HAP-1 (cell line): Measurements from ENCODE around the gene ITGA2B.
"Not testable (repeated sequence)": the region's sequence is repeated elsewhere in the genome, so short reads cannot be mapped to it uniquely, and the experiment has no call there.

ENCODE experiments used
- DNase-seq, 2 experiments: peaks; one replicate each; pipeline ENCODE4 v3.0.0-alpha.2; 2016 to 2020; ENCODE audit warnings: low spot score in 2 of 2
- H3K27me3 ChIP-seq: fragments of 250-450 bp; sonication (Bioruptor Pico); 2 replicates; pipeline ENCODE4 v1.5.1; 2020; ENCODE audit warnings: low read depth, mild to moderate bottlenecking, moderate library complexity
- H3K36me3 ChIP-seq: fragments of 250-450 bp; sonication (Bioruptor Pico); replicated peaks from 2 replicates; pipeline ENCODE4 v1.5.1; 2020; ENCODE audit warnings: mild to moderate bottlenecking
- H3K4me1 ChIP-seq: fragments of 250-450 bp; sonication (Bioruptor Pico); 2 replicates; pipeline ENCODE4 v1.5.1; 2020; ENCODE audit warnings: mild to moderate bottlenecking
- H3K4me3 ChIP-seq: fragments of 250-450 bp; sonication (Bioruptor Pico); 2 replicates; pipeline ENCODE4 v1.5.1; 2020; ENCODE audit warnings: mild to moderate bottlenecking, moderate library complexity
- H3K9me3 ChIP-seq: fragments of 250-450 bp; sonication (Bioruptor Pico); 2 replicates; pipeline ENCODE4 v1.5.1; 2020; ENCODE audit warnings: mild to moderate bottlenecking, moderate library complexity
- in situ Hi-C: fragments of 300-500 bp; cut with MboI; formaldehyde crosslinking; loops from 3 replicates; pipeline ENCODE4 v1.14.3; 2020; ENCODE audit warnings: low sequenced_read_pairs, inconsistent platforms, mixed read lengths

The ITGA2B gene

DNA sequence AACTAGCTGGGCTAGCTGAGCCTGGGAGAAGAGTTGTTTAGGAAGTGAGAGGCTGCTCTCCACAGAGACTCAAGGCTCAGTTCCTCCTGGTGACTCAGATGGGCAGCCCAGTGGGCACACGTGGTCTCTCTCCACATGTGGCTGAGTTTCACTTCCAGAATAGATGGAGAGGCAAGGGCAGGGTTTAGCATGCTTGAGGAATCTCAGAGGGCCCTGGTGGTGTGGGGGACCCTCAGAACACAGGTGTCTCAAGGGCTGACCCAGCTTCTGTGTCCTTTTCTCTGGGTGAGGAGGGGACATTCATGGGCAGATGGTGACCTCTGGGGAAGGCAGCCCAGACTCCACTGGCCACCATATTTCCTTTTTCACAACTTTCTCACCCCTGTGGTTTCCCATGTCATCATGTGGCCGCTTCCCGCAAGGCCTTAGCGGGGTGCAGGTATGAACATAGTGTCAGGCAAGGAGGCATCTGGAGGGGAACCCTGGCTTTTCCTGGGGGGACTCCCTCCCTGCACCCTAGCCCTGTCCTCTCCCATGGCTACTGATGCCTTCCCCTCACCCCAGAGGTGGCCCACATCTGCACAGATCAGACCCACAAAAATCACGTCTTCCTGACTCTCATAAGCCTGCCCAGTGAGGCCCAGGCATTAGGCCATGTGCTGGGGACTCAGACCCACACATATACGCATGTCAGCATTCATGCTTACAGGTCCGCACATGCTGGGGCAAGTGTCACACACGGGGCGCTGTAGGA, 41.0 kb downstream of the ITGA2B start:
- Histone ChIP-seq H3K27me3 (no peaks in the 10 kb centered on the region), H3K4me3 (no peak overlapping the region), H3K36me3 (peaks cover 20% of the 10 kb centered on the region), H3K4me1 (peaks cover 4% of the 10 kb centered on the region), H3K9me3 (no peaks in the 10 kb centered on the region)
- in situ Hi-C loops: no loop called here
- no peak for DNase-seq

DNA sequence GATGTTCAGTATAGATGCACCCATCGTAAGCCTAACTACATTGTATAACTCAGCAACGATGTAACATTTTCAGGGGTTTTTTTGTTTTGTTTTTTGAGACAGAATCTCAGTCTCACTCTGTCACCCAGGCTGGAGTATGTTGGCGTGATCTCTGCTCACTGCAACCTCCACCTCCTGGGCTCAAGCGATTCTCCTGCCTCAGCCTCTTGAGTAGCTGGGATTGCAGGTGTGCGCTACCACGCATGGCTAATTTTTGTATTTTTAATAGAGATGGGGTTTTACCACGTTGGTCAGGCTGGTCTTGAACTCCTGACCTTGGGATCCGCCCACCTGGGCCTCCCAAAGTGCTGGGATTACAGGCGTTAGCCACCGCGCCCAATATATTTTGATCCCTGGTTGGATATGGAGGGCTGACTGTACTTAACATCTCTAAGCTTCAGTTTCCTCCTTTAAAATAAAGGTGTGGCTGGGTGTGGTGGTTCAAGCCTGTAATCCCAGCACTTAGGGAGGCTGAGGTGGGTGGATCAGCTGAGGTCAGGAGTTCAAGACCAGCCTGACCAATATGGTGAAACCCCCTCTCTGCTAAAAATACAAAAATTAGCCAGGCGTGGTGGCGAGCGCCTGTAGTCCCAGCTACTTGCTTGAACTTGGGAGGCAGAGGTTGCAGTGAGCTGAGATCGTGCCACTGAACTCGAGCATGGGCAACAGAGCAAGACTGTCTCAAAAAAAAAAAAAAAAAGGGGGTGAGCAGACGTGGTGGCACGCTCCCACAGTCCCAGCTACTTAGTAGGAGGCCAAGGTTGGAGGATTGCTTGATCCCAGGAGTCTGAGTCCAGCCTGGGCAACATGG, 42.0 kb downstream of the ITGA2B start:
- in situ Hi-C loops, H3K27me3 ChIP-seq, H3K4me1 ChIP-seq, DNase-seq, H3K4me3 ChIP-seq, H3K9me3 ChIP-seq: not testable (repeated sequence)
- peaks cover 18% of the 10 kb centered on the region for H3K36me3 ChIP-seq

DNA sequence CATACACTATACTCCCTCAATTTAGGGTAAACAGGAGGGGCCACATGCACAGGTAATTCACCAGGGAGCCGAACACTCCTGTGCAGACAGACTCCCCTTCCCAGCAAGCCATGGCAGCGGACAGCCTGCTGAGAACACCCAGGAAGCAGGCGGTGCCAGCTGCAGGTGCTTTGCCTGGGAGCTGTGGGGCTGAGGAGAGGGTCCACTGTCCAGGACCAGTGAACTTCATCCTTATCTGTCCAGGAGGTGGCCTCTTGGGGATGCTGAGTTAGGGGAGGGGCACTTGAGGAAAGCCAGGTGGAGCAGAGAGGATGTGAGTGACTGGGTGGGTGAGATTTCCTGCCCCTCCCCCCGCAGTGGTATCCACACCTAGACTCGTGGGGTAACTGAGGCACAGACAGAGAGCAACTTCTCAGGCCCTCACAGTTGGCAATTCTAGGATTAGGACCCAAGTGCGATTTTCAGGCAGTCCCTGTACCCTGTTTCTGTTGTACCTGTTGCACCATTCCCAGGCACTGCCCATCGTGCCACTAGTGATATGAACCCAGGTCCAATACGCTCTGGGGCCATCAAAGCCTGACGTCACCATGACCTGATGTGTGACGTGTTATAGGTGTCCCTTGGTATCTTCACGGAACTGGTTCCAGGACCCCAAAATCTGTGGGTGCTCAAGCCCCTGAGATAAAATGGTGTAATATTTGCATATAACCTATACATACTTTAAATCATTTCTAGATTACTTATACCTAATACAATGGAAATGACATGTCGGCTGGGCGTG, 43.2 kb downstream of the ITGA2B start:
- Histone ChIP-seq H3K4me3 (peak overlapping the region; percentile 74), H3K27me3 (no peaks in the 10 kb centered on the region), H3K4me1 (peaks cover 4% of the 10 kb centered on the region), H3K9me3 (no peaks in the 10 kb centered on the region), H3K36me3 (peaks cover 9% of the 10 kb centered on the region)
- in situ Hi-C loops: no loop called here
- DNase-seq: no peak

DNA sequence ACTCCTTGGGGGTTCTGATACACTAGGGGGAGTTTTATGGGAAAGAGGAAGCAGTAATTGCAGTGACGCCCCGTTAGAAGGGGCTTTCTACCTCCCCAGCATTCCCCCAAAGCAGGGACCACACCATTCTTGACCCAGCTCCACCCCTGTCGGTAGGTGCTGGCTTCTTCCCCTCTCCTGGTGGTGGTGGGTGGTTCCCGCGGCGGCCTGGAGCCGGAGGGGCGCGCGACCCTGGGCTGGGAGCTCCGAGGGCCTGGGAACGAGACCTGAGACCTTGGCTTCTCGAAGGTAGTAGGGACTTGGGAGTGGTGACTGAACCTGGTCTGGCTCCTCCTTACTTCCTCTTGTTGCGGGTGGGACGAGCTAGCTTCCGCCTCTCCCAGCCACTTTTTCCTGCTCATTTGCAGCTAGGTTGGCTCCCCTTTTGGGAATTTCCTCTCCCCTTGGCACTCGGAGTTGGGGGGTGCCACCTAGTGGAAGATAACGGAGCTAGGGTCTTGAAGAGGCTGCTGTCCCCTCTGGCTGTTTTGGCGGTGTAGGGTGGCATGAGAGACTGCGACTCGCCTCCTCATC, 43.9 kb downstream of the ITGA2B start:
- in situ Hi-C loops: no loop called here
- DNase-seq: peak; percentile 65 to 82
- H3K27me3 ChIP-seq: no peaks in the 10 kb centered on the region
- peaks cover 1% of the 10 kb centered on the region for H3K36me3 ChIP-seq
- H3K9me3 ChIP-seq: no peaks in the 10 kb centered on the region
- H3K4me3 ChIP-seq: peak overlapping the region; percentile 74
- H3K4me1 ChIP-seq: peaks cover 4% of the 10 kb centered on the region

DNA sequence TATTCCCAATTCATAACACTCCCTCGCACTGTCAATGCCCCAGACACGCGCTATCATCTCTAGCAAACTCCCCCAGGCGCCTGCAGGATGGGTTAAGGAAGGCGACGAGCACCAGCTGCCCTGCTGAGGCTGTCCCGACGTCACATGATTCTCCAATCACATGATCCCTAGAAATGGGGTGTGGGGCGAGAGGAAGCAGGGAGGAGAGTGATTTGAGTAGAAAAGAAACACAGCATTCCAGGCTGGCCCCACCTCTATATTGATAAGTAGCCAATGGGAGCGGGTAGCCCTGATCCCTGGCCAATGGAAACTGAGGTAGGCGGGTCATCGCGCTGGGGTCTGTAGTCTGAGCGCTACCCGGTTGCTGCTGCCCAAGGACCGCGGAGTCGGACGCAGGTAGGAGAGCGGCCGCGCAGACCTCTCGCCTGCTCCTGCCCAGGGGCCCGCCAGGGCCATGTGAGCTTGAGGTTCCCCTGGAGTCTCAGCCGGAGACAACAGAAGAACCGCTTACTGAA, 44.5 kb downstream of the ITGA2B start, which contains the start of gene GRN:
Gene GRN (plus strand): TSS at position 364 of the 515 bp plus-strand sequence. CDS start 3,863 bp downstream, outside the sequence.
- H3K4me1 ChIP-seq: peaks cover 4% of the 10 kb centered on the region
- H3K27me3 ChIP-seq: no peaks in the 10 kb centered on the region
- no peaks in the 10 kb centered on the region for H3K36me3 ChIP-seq
- H3K4me3 ChIP-seq: peak within 1 kb of the TSS; percentile 74
- no peaks in the 10 kb centered on the region for H3K9me3 ChIP-seq
- in situ Hi-C loops: no loop called here
- peak; percentile 97 for DNase-seq

DNA sequence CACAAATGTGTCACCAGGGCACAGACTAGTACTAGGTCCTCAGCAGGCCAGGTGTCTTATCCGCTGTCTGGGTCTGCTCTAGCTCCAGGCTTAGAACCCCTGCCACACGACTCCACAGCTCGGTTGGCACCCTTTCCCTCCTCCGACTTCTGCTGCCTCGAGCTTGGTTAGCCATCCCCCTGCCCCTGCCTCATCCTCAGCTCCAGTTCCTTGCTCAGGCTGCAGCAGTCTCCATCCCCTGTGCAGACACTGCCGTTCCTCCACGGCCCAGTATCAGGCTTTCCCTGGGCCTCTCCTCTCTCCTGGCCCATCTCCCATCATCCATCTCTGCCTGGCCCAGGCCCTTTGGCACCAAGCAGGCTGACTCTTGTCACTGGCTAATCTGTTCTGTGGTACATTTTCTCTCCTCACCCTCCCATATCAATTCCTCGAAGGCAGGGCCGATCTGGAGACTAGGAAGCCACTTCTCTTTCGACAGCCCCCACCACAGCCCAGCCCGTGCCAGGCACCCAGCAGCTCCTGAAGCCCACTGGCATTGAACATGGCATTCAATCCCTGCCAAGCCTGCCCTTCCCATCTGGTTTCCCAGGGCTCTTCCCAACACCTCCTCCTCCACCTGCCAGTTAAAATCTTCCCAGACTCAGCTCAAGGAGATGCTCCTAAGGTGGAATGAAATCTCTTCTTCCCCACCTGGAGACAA, 45.8 kb downstream of the ITGA2B start:
- Histone ChIP-seq H3K36me3 (no peaks in the 10 kb centered on the region), H3K27me3 (no peaks in the 10 kb centered on the region), H3K4me3 (no peak overlapping the region), H3K4me1 (peaks cover 4% of the 10 kb centered on the region), H3K9me3 (no peaks in the 10 kb centered on the region)
- in situ Hi-C loops: no loop called here
- DNase-seq: no peak

DNA sequence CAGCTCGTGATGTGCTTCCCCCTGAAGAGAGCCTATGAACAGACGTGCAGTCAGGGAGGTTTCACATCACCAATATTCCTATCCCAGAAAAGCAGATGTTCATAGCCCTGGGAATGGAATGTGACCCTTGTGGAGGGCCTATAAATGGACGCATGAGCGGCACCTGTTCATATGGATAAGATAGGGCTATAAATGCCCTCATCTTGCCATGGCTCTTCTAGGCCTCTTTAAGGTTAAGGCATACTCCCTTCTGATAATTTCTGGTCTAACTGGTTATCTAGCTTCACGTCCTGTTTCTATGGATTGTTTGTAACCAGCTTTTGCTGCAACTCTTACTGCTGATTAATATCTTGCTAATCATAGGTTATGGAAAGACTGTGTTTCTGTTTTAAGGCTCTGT, 48.9 kb downstream of the ITGA2B start:
- H3K4me1 ChIP-seq, H3K27me3 ChIP-seq, H3K36me3 ChIP-seq, DNase-seq, H3K9me3 ChIP-seq, H3K4me3 ChIP-seq, in situ Hi-C loops: not testable (repeated sequence)

DNA sequence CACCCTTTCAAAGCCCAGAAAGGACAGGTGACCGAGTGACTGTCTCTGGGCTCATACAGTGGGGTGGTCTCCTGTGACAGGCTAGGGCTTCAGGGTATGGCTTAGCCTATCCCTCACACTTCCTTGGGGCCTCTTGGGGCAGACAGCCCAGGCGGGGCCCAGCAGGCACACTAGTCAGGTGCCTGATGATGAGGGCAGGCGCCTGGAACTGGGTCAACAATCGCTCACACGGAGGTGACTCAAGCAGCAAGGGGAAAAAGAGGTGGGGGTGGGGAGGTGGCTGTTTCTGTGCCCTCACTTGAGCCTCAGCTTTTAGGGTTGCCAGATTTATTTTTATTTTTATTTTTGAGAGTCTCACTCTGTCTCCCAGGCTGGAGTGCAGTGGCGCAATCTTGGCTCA, 50.7 kb downstream of the ITGA2B start:
- Histone ChIP-seq H3K4me3 (no peak overlapping the region), H3K9me3 (no peaks in the 10 kb centered on the region), H3K27me3 (no peaks in the 10 kb centered on the region), H3K36me3 (no peaks in the 10 kb centered on the region), H3K4me1 (no peaks in the 10 kb centered on the region)
- in situ Hi-C loops: no loop called here
- no peak for DNase-seq

DNA sequence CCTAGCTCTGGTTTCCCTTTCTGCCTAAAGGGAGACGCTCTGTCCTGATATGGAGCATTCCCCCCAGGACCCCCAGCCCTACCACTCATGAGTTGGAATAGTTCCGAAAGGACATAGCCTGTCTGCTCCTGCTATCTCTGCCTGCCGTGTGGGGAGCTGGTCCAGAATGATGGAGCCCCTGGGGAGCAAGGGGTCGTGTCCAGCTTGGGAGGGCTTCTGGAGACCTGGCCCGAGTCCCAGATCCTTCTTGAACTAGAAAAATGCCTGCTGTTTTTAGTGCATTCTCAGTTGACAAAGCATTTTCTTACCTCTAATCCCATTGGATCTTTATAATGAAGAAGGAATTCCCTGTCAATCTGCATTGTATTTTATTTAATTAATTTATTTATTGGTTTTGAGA, 53.5 kb downstream of the ITGA2B start:
- Histone ChIP-seq H3K4me3 (no peak overlapping the region), H3K4me1 (no peaks in the 10 kb centered on the region; the same call in 1 of the 2 replicates), H3K27me3 (no peaks in the 10 kb centered on the region), H3K9me3 (no peaks in the 10 kb centered on the region), H3K36me3 (no peaks in the 10 kb centered on the region)
- DNase-seq: no peak
- in situ Hi-C loops: no loop called here

DNA sequence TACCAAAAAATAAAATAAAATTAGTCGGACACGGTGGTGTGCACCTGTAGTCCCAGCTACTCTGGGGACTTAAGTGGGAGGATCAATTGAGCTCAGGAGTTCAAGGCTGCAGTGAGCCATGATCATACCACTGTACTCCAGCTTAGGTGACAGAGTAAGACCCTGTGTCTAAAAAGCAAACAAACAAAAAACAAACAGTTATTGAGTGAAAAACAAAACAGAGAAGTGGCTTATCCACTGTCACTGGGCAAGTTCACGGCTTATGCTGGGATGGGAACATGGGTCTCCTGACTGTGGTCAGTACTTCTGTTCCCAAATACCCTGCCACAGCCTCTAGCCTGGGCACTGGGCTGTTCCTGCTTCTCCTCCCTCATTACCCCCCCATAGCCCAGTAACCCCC, 53.9 kb downstream of the ITGA2B start:
- no peak overlapping the region for H3K4me3 ChIP-seq
- no peaks in the 10 kb centered on the region for H3K27me3 ChIP-seq
- no peak for DNase-seq
- no peaks in the 10 kb centered on the region; the same call in 1 of the 2 replicates for H3K4me1 ChIP-seq
- in situ Hi-C loops: no loop called here
- no peaks in the 10 kb centered on the region for H3K9me3 ChIP-seq
- H3K36me3 ChIP-seq: no peaks in the 10 kb centered on the region

DNA sequence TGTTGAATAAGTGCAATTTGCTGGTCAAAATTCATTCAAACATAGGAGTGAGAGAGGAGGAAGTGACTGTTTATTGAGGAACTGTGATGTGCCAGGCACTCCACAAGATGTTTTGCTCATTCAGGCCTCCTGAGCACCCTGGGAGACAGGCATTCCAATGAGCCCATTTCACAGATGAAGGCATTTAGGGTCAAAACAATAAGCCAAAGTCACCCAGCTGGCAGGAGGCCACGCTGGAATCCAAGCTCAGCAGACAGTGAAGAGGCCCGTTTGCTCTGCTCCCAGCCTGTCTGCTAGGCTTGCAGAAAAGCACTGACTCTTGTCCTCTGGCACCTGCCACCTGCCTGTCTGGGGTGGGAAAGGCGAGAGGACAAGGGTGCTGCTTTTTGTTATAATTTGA, 54.7 kb downstream of the ITGA2B start:
- DNase-seq: no peak
- Histone ChIP-seq H3K4me3 (no peak overlapping the region), H3K4me1 (no peaks in the 10 kb centered on the region; the same call in 1 of the 2 replicates), H3K9me3 (no peaks in the 10 kb centered on the region), H3K27me3 (no peaks in the 10 kb centered on the region), H3K36me3 (no peaks in the 10 kb centered on the region)
- in situ Hi-C loops: no loop called here

DNA sequence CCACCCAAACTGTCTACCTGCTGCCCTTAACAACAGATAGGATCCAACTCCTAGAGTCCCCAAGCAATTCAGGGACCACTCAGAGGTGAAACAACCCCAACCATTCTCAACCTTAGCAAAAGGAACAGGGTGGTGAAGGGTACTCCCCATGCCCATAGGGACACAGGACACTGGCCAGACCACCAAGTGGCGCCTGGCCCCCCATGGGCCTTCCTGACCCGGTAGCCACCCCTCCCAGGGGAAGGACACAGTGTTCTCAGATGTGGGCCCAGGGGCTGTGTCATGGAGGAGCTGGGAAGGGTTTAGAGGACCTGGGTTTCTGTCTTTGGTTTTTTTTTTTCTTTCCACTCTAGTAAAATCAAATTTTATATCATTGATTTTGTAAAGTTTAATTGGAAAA, 55.1 kb downstream of the ITGA2B start:
- Histone ChIP-seq H3K36me3 (no peaks in the 10 kb centered on the region), H3K9me3 (no peaks in the 10 kb centered on the region), H3K27me3 (no peaks in the 10 kb centered on the region), H3K4me1 (no peaks in the 10 kb centered on the region; the same call in 1 of the 2 replicates), H3K4me3 (no peak overlapping the region)
- in situ Hi-C loops: no loop called here
- no peak for DNase-seq

DNA sequence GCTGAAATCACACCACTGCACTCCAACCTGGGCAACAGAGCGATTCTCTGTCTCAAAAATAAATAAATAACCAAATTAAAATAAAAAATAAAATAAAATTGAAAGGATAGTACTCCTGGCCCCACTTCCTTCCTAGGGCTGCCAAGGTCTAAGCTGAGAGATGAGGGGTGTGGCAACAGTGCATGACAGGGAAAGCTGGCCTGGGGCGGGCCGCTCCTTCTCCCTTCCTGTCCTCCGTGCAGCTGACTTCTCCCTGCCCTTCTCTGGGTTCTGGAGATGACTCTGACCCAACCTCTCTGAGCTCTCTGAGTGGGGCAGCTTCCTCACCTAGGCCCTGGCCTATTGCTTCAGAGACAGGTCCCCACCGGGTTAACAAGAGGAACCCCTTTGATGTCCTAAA, 56.1 kb downstream of the ITGA2B start:
- Histone ChIP-seq H3K4me1 (no peaks in the 10 kb centered on the region; the same call in 1 of the 2 replicates), H3K27me3 (no peaks in the 10 kb centered on the region), H3K9me3 (no peaks in the 10 kb centered on the region), H3K36me3 (no peaks in the 10 kb centered on the region), H3K4me3 (no peak overlapping the region)
- no peak for DNase-seq
- in situ Hi-C loops: no loop called here
